ENCODE data around the gene MARCHF5.

- TF ChIP-seq CTCF (IDR thresholded peaks at IDR 0.05) (no peak), EP300 (IDR thresholded peaks at IDR 0.05; ENCODE audit: low read depth) (no peak)
Measured at GRCh38 chr10:92316610-92317009, 25.6 kb downstream of the MARCHF5 start.
